Measurements from ENCODE around the gene TRPC4AP.

GRCh38 chr20:35066194-35066593 is 26.4 kb downstream of the TRPC4AP start:
- TF ChIP-seq CTCF (IDR thresholded peaks at IDR 0.05) (no peak), POLR2A (IDR thresholded peaks at IDR 0.05) (no peak)
